Measurements from ENCODE around the gene KAT8. TPM values are rescaled to one million over a fixed set of nuclear protein-coding genes. Genes with fewer than 3 reads are reported as not detected.

The KAT8 gene
- total and polyA plus RNA-seq, 2 of the 13 experiments (the other 11 are each of a cell fraction or from before 2014, with no cell fraction given), result 79.0 to 84.2 TPM

DNA sequence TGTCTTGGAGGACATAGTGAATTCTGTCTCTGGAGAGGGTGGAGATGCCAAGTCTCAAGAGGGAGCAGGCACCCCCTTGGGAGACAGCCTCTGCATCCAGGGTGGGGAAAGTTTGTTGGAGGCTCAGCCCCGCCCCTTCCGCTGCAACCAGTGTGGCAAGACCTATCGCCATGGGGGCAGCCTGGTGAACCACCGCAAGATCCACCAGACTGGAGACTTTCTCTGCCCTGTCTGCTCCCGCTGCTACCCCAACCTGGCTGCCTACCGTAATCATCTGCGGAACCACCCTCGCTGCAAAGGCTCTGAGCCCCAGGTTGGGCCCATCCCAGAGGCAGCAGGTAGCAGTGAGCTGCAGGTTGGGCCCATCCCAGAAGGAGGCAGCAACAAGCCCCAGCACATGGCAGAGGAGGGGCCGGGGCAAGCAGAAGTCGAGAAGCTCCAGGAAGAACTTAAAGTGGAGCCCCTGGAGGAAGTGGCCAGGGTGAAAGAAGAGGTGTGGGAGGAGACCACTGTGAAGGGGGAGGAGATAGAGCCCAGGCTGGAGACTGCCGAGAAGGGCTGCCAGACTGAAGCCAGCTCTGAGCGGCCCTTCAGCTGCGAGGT, 38.0 kb upstream of the KAT8 start (continued):
- TF ChIP-seq, protein P1, sequence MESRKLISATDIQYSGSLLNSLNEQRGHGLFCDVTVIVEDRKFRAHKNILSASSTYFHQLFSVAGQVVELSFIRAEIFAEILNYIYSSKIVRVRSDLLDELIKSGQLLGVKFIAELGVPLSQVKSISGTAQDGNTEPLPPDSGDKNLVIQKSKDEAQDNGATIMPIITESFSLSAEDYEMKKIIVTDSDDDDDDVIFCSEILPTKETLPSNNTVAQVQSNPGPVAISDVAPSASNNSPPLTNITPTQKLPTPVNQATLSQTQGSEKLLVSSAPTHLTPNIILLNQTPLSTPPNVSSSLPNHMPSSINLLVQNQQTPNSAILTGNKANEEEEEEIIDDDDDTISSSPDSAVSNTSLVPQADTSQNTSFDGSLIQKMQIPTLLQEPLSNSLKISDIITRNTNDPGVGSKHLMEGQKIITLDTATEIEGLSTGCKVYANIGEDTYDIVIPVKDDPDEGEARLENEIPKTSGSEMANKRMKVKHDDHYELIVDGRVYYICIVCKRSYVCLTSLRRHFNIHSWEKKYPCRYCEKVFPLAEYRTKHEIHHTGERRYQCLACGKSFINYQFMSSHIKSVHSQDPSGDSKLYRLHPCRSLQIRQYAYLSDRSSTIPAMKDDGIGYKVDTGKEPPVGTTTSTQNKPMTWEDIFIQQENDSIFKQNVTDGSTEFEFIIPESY (CRISPR knock-in tag; IDR thresholded peaks at IDR 0.05), result 0 out of 2 replicates have a peak, but pooled peaks have one; percentile 14
- TF ChIP-seq GLI4 (CRISPR knock-in tag; IDR thresholded peaks at IDR 0.05; ENCODE audit: borderline replicate concordance), result no peak
- TF ChIP-seq NR2C2 (CRISPR knock-in tag; IDR thresholded peaks at IDR 0.05; ENCODE audit: borderline replicate concordance), result no peak
- no peak for TF ChIP-seq FOSL2 (CRISPR knock-in tag; IDR thresholded peaks at IDR 0.05)
- TF ChIP-seq ZNF232 (CRISPR knock-in tag; IDR thresholded peaks at IDR 0.05; ENCODE audit: borderline replicate concordance), result no peak
- TF ChIP-seq, protein P2, sequence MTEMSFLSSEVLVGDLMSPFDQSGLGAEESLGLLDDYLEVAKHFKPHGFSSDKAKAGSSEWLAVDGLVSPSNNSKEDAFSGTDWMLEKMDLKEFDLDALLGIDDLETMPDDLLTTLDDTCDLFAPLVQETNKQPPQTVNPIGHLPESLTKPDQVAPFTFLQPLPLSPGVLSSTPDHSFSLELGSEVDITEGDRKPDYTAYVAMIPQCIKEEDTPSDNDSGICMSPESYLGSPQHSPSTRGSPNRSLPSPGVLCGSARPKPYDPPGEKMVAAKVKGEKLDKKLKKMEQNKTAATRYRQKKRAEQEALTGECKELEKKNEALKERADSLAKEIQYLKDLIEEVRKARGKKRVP (CRISPR knock-in tag; IDR thresholded peaks at IDR 0.05), result no peak
- no peak for TF ChIP-seq ATF7 (IDR thresholded peaks at IDR 0.05)
- no peak for TF ChIP-seq ATF7 (CRISPR knock-in tag; IDR thresholded peaks at IDR 0.05)
- TF ChIP-seq SIX4 (CRISPR knock-in tag; IDR thresholded peaks at IDR 0.05), result no peak
- no peak for TF ChIP-seq ZNF572 (CRISPR knock-in tag; IDR thresholded peaks at IDR 0.05)
- TF ChIP-seq NAIF1 (CRISPR knock-in tag; IDR thresholded peaks at IDR 0.05; ENCODE audit: borderline replicate concordance), result no peak
- TF ChIP-seq POLR2A (IDR thresholded peaks at IDR 0.05; ENCODE audit: insufficient read depth in 1 of 2, low read depth in 2 of 2, low read length in 2 of 2), result 0 out of 4 replicates have a peak, but pooled peaks of 1 of the 2 experiments have one; percentile 4
- no peak for TF ChIP-seq ZNF543 (CRISPR knock-in tag; IDR thresholded peaks at IDR 0.05)
- TF ChIP-seq, protein P3, sequence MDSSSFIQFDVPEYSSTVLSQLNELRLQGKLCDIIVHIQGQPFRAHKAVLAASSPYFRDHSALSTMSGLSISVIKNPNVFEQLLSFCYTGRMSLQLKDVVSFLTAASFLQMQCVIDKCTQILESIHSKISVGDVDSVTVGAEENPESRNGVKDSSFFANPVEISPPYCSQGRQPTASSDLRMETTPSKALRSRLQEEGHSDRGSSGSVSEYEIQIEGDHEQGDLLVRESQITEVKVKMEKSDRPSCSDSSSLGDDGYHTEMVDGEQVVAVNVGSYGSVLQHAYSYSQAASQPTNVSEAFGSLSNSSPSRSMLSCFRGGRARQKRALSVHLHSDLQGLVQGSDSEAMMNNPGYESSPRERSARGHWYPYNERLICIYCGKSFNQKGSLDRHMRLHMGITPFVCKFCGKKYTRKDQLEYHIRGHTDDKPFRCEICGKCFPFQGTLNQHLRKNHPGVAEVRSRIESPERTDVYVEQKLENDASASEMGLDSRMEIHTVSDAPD (CRISPR knock-in tag; IDR thresholded peaks at IDR 0.05), result no peak
- TF ChIP-seq, protein P4, sequence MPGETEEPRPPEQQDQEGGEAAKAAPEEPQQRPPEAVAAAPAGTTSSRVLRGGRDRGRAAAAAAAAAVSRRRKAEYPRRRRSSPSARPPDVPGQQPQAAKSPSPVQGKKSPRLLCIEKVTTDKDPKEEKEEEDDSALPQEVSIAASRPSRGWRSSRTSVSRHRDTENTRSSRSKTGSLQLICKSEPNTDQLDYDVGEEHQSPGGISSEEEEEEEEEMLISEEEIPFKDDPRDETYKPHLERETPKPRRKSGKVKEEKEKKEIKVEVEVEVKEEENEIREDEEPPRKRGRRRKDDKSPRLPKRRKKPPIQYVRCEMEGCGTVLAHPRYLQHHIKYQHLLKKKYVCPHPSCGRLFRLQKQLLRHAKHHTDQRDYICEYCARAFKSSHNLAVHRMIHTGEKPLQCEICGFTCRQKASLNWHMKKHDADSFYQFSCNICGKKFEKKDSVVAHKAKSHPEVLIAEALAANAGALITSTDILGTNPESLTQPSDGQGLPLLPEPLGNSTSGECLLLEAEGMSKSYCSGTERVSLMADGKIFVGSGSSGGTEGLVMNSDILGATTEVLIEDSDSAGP (CRISPR knock-in tag; IDR thresholded peaks at IDR 0.05; ENCODE audit: borderline replicate concordance), result 0 out of 2 replicates have a peak, but pooled peaks have one; percentile 12

All from HepG2 (cell line).